HG03354 (cell line): ENCODE results near the gene PPP1R3F.
"Not testable (repeated sequence)": the region's sequence is repeated elsewhere in the genome, so short reads cannot be mapped to it uniquely, and the experiment has no call there.

Experiments used
- ATAC-seq: cut with Tn5 transposase; IDR thresholded peaks from one replicate; pipeline ENCODE4 v1.9.1; 2021; ENCODE audit warnings: mild to moderate bottlenecking; ENCODE audit not compliant: unreplicated experiment, poor library complexity, severe bottlenecking

PPP1R3F gene

DNA sequence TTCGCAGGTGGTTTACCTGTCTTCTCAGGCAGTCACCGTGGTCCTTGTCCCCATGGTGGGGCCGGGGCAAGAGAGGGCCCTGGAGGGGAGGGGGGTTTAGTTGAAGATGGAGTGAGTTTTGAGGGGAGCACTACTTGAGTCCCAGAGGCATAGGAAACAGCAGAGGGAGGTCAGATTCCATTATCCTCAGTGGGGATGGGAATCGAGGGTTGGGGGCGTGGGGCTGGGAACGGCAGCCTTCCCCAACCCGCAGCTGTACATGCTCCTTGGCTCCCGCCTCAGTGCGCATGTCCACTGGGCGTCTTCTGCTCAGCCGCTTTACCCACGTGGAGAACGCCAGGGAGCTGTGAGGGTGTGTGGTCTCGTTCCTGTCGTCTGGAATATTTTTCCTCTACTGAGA, 33.8 kb downstream of the PPP1R3F start, which contains the start of gene GAGE10:
Gene GAGE10, plus strand, starts transcription at position 301 of the 400 bp plus-strand sequence. CDS start 1,214 bp downstream, outside the sequence.
- no peak for ATAC-seq

DNA sequence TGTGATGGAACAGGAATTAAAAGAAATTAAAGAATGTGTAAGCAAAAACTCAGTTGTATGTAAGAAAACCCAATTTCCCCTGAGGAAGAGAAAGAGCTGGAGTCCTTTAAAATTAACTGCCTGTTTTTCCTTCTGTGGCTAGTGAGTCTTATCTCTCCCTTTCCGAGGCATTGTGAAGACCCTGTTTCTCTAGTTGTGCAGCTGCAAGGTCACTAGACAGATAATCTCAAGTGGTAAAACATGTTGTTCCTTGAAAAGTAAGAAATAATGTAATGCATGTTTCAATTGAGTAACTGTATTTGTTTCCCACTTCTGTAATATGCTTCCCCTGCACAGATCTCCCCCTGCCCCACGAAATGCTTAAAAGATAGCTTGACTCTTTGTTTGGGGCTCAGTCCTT, 38.2 kb downstream of the PPP1R3F start:
- not testable (repeated sequence) for ATAC-seq

DNA sequence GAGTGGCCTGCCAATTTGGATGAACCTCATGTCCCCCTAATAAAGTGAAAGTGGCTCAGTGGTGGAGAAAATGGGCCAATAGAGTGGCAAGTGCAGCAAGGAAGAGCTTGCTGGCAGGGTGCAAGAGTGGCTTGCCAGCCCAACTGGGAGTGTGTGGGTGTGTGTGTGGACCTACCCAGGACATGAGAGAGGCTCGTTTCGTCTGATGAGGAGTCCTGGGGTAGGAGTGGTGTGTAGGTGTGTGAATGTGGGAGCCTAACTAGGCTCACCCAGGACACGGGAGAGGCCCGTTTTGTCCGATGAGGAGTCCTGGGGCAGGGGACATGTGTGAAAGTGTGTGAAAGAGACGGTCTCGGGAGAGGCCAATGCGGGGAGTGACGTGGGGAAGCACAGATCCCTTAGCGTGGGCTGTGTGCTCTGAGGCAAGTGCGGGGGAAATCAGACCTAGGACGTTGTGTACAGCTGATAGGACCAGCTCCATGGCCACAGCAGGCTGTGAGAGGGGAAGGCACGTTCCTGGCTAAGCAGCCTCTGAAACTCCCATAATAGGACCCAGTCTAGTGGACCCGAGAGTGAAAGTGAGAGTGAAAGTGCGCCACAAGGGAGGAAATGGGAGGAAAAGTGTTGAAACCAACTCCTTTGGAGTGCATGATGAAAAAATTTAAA, 39.1 kb downstream of the PPP1R3F start:
- no peak for ATAC-seq

DNA sequence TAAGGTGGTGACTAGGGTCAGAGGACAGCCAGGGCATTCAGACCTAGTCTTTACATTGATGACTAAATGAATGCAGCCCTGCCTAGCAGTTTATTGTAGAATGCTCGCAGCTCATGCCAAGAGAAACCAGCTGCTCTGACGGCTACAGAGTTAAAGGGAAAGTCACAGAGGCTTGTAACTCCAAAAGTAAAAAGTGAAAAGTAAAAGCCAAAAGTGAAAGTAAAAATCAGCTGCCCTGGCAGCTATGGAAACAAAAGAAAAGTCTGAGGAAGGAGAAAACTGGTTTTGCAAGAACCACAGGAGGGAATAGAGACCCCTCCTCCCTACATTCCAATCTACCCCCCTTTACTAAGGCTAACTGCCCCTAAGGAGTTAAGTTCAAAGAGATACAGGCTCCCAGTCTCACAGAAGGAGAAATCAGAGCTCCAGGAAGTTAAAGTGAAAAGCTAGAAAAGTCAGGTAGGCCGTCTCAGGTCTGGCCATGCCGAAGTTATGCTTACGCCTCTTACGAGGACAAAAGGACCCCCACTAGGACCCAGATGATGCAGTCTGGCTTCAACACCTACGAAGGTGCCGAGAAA, 39.9 kb downstream of the PPP1R3F start:
- ATAC-seq: no peak

DNA sequence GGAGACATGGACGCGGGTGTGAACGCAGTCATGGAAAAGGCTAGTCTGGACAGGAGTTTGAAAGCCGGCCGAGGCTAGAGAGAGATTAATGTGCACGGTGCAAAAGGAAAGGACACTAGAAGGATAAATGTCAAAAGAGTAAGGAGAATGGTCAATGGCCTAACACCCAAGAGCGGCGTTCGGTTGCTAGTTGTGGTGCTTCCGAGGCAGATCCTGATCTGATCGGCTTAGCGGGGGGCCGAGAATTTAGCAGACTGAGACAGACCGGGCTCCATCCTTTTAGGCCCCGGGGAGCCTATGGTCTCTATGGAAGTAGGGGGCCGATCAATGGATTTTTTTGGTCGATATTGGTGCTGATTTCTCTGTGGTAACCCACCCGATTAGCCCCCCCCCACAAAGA, 40.8 kb downstream of the PPP1R3F start:
- no peak for ATAC-seq

DNA sequence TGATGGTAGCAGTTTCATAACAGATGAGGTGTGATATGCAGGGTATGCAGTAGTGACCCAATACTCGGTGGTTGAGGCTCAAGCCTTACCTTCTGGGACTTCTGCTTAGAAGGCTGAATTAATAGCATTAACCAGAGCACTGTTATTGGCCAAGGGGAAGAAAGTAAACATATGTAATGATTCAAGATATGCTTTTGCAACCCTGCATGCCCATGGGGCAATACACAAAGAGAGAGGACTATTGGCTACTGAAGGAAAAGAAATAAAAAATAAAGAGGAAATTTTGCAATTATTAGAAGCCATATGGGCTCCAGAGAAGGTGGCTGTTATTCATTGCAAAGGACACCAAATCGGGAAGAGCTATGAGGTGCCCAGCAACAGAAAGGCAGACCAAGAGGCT, 42.6 kb downstream of the PPP1R3F start:
- ATAC-seq: no peak

DNA sequence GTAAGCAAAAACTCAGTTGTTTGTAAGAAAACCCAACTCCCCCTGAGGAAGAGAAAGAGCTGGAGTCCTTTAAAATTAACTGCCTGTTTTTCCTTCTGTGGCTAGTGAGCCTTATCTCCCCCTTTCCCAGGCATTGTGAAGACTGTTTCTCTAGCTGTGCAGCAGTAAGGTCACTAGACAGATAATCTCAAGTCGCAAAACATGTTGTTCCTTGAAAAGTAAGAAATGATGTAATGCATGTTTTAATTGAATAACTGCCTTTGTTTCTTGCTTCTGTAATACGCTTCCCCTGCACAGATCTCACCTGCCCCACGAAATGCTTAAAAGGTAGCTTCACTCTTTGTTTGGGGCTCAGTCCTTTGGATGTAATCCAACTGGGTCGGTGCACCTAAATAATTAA, 46.5 kb downstream of the PPP1R3F start:
- no peak for ATAC-seq

DNA sequence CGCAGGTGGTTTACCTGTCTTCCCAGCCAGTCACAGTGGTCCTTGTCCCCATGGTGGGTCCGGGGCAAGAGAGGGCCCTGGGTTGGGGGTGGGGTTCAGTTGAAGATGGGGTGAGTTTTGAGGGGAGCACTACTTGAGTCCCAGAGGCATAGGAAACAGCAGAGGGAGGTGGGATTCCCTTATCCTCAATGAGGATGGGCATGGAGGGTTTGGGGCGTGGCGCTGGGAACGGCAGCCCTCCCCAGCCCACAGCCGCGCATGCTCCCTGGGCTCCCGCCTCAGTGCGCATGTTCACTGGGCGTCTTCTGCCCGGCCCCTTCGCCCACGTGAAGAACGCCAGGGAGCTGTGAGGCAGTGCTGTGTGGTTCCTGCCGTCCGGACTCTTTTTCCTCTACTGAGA, 52.1 kb downstream of the PPP1R3F start, which contains the start of gene GAGE12J:
Gene GAGE12J, plus strand, starts transcription at position 301 of the 400 bp plus-strand sequence. CDS start 1,157 bp downstream, outside the sequence.
- ATAC-seq: not testable (repeated sequence)

DNA sequence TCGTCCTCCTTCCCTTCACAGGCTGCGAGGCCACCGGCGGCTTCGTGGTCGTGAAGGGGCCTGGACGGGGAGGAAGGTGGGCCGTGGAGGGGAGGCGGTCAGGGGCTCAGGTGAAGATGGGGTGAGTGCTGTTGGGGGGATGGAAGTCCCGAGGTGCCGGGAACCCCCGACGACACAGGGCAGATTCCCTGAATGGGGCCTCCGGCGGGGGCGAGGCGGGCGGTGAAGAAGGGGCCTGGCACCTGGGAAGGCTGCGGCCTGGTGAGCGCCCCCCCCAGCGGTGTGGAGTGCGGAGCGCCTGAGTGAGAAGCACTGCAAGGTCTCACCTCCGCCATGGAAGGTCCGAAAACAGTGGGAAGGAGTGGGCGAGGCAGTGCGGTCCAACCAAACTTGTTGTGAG, 52.7 kb downstream of the PPP1R3F start:
- not testable (repeated sequence) for ATAC-seq

DNA sequence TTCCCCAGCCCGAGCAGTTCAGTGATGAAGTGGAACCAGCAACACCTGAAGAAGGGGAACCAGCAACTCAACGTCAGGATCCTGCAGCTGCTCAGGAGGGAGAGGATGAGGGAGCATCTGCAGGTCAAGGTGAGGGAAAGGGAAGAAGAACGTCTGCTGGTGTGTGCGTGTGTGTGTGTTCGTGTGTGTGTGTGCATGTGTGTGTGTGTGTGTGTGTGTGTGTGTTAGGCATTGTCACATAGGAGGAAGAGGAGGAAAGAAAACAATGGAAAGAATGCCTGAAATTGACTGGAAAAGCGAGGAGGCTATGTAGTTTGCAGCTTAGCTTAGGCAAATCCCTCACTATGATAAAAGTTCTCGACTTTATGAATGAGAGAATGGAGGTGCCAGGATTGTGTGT, 54.1 kb downstream of the PPP1R3F start:
- not testable (repeated sequence) for ATAC-seq

DNA sequence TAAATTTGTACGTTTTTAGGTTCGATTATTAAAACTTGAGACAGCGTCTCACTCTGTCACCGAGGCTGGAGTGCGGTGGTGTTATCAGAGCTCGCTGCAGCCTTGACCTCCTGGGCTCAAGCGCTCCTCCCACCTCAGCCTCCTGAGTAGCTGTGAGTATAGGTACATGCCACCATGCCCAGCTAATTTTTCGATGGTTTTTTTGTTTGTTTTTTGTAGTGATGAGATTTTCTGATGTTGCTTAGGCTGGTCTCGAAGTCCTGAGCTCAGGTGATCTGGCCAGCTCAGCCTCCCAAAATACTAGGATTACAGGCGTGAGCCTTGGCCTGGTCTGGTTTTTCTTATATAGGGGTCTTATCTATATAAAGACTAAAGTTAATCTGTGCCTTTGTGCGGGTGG, 60.8 kb downstream of the PPP1R3F start:
- ATAC-seq: not testable (repeated sequence)

DNA sequence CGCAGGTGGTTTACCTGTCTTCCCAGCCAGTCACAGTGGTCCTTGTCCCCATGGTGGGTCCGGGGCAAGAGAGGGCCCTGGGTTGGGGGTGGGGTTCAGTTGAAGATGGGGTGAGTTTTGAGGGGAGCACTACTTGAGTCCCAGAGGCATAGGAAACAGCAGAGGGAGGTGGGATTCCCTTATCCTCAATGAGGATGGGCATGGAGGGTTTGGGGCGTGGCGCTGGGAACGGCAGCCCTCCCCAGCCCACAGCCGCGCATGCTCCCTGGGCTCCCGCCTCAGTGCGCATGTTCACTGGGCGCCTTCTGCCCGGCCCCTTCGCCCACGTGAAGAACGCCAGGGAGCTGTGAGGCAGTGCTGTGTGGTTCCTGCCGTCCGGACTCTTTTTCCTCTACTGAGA, 61.7 kb downstream of the PPP1R3F start, which contains the start of gene GAGE13:
Gene GAGE13, plus strand, starts transcription at position 301 of the 400 bp plus-strand sequence. CDS start 1,156 bp downstream, outside the sequence.
- not testable (repeated sequence) for ATAC-seq

DNA sequence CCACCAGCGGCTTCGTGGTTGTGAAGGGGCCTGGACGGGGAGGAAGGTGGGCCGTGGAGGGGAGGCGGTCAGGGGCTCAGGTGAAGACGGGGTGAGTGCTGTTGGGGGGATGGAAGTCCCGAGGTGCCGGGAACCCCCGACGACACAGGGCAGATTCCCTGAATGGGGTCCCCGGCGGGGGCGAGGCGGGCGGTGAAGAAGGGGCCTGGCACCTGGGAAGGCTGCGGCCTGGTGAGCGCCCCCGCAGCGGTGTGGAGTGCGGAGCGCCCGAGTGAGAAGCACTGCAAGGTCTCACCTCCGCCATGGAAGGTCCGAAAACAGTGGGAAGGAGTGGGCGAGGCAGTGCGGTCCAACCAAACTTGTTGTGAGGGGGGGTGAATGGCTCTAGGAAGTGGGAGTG, 62.2 kb downstream of the PPP1R3F start:
- ATAC-seq: not testable (repeated sequence)
